ENCODE results near the gene CLEC7A.

Gene CLEC7A

DNA sequence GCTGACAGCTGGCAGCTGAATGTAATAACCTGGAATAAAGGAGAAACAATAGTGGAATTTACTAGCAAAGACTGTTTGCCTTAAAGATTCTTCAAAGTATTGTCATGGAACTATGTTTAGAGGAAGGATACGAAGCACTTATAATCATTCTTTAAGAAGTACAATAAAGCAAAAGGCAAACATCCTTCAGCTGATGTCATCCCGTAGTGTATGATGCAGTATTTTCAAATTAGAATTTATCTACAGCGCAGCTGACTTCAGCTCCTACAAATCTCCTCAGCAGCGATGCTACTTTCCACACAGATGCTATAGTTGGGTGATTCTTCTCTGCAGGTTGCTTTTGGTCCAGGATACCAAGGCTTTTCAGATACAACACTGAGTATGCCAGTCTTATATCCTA lies 62.7 kb downstream of the CLEC7A start:
- no peaks in the 10 kb centered on the region for H3K79me1 ChIP-seq (ENCODE audit: low read length)
- H3K4me1 ChIP-seq (ENCODE audit: control insufficient read depth in 1 of 2, insufficient read depth in 2 of 2, low read length in 2 of 2) = peaks cover 0 to 2% of the 10 kb centered on the region in 2 experiments
- no peak overlapping the region for H2BK5ac ChIP-seq (ENCODE audit: low read depth, low read length, poor library complexity)
- no peaks in the 10 kb centered on the region for H3K9me3 ChIP-seq (ENCODE audit: insufficient read depth, low read depth, low read length)
- H3K18ac ChIP-seq (ENCODE audit: low read length) = no peak overlapping the region
- H4K8ac ChIP-seq (ENCODE audit: low read depth, low read length) = no peak overlapping the region
- no peaks in the 10 kb centered on the region for H3K79me2 ChIP-seq (ENCODE audit: control insufficient read depth, insufficient read depth, low read length, poor library complexity)
- H4K91ac ChIP-seq (ENCODE audit: low read depth, low read length) = no peak overlapping the region
- no peaks in the 10 kb centered on the region for H3K27me3 ChIP-seq (ENCODE audit: insufficient read depth, low read length)
- H3K14ac ChIP-seq (ENCODE audit: low read length) = no peak overlapping the region
- no peak overlapping the region for H2AFZ ChIP-seq (ENCODE audit: insufficient read depth, low read length, poor library complexity)
- H3K27ac ChIP-seq (ENCODE audit: low read depth, low read length) = no peak overlapping the region
- no peak overlapping the region for H2AK5ac ChIP-seq (ENCODE audit: low read length)
- no peak overlapping the region for H3K9ac ChIP-seq (ENCODE audit: low read length)
- H3K23ac ChIP-seq (ENCODE audit: low read length) = no peak overlapping the region
- H3K4ac ChIP-seq (ENCODE audit: low read depth, low read length) = no peak overlapping the region
- no peak overlapping the region for H2BK120ac ChIP-seq (ENCODE audit: insufficient read depth, low read length, poor library complexity)
- WGBS (ENCODE audit: extremely low coverage, insufficient coverage, insufficient read length) = no CpG with 5 or more reads among the region's 4 CpGs
- no peak overlapping the region for H2BK12ac ChIP-seq (ENCODE audit: low read length)
- peaks cover 0 to 3% of the 10 kb centered on the region in 2 experiments for H3K36me3 ChIP-seq (ENCODE audit: control insufficient read depth in 1 of 2, insufficient read depth in 2 of 2, low read length in 2 of 2)
- no peak overlapping the region for H3K4me2 ChIP-seq (ENCODE audit: low read length)
- DNase-seq = no peak
- no peak overlapping the region for H3K4me3 ChIP-seq (ENCODE audit: low read depth, low read length)
- H4K12ac ChIP-seq (ENCODE audit: low read depth, low read length) = no peak overlapping the region

Measured in trophoblast cell (in vitro differentiated cells and primary cell).